ENCODE data around the gene HHIPL1.

DNA sequence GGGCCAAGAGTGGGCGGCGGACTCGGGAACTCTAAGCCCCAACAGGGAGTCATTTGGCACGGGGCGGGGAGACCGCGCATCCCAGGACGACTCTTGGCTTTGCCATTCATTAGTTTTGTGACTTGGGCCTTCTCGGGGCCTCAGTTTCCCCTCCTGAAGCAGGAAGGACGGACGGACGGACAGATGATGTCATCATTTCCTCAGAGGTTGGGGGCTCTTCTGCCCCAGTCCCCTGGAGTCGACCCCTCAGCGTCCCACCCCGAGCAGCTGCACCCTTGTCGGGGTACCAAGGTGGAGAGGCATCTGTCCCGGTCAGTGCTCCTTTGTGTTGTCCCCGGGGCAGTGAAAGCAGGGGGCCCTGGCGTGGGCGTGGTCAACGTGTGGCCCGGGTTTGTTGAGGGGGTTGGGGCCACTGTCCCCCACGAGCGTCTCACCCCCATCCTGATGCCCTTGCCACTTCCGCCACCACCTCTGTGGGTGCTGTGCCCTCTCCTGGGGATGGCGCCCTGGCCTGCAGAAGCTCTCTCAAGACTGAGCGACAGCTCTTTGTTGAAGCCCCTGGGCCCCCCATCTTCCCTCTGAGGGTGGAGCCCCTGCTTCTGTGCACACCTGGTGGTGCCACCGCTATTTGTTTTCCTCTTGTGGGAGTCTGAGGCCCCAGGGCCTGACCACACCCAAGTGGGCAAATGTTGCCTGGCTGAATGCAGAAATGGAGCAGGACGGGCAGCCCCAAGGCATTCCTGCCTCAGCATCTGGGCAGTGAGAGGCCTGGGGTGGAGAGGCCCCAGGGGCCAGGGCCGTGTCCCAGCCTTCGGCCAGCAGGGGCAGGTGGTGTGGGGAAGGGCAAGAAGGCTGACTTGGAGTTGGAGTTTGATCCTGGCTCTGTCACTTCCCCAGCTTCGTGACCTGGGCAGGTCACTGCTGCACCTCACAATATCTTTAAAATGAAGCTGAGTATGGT lies 896 bp downstream of the HHIPL1 start:
- TF ChIP-seq GATA2 (IDR thresholded peaks at IDR 0.05; ENCODE audit: low read depth, low read length) (no peak), GATA3 (IDR thresholded peaks at IDR 0.05; ENCODE audit: low read depth, low read length) (no peak)
